ENCODE results near the gene CFAP299.

The CFAP299 gene

GRCh38 chr4:80471756-80472155 lies 136.2 kb downstream of the CFAP299 start:
- Histone ChIP-seq H3K9me3 (ENCODE audit: severe bottlenecking) (no peaks in the 10 kb centered on the region), H3K4me3 (ENCODE audit: severe bottlenecking) (peak overlapping the region; percentile 5), H3K36me3 (ENCODE audit: low read depth) (no peaks in the 10 kb centered on the region), H3K4me1 (ENCODE audit: insufficient read depth, poor library complexity, severe bottlenecking) (no peaks in the 10 kb centered on the region), H3K27me3 (ENCODE audit: insufficient read depth, poor library complexity, severe bottlenecking) (no peaks in the 10 kb centered on the region), H3K27ac (ENCODE audit: poor library complexity, severe bottlenecking) (no peak overlapping the region)
- DNase-seq (ENCODE audit: low spot score) (no peak), ATAC-seq (ENCODE audit: low read depth) (peak; percentile 98)
- no peak for TF ChIP-seq CTCF (IDR thresholded peaks at IDR 0.05; ENCODE audit: poor library complexity, severe bottlenecking)

DNA sequence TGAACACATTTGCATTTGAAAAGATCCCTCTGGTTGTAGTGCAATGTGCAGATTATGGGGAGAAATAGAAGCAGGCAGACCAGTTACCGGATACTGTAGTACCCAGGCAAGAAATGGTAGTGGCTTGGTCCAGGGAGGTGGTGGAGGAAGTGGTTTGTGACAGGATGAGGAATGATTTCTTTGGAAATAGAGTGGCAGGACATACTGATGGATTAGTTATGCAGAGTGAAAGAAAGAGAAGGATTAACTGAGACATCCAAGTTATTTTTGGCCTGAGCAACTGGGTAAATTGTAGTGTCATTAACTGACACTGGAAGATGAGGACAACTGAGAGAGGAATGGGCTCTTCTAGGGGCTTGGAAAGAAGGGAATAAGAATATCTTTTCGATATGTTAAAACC lies 139.7 kb downstream of the CFAP299 start:
- Histone ChIP-seq H3K9me3 (ENCODE audit: severe bottlenecking) (no peaks in the 10 kb centered on the region), H3K27me3 (ENCODE audit: insufficient read depth, poor library complexity, severe bottlenecking) (no peaks in the 10 kb centered on the region), H3K4me1 (ENCODE audit: insufficient read depth, poor library complexity, severe bottlenecking) (no peaks in the 10 kb centered on the region), H3K4me3 (ENCODE audit: severe bottlenecking) (no peak overlapping the region), H3K27ac (ENCODE audit: poor library complexity, severe bottlenecking) (no peak overlapping the region), H3K36me3 (ENCODE audit: low read depth) (no peaks in the 10 kb centered on the region)
- ATAC-seq (ENCODE audit: low read depth) (no peak), DNase-seq (ENCODE audit: low spot score) (no peak)
- TF ChIP-seq CTCF (IDR thresholded peaks at IDR 0.05; ENCODE audit: poor library complexity, severe bottlenecking): no peak

DNA sequence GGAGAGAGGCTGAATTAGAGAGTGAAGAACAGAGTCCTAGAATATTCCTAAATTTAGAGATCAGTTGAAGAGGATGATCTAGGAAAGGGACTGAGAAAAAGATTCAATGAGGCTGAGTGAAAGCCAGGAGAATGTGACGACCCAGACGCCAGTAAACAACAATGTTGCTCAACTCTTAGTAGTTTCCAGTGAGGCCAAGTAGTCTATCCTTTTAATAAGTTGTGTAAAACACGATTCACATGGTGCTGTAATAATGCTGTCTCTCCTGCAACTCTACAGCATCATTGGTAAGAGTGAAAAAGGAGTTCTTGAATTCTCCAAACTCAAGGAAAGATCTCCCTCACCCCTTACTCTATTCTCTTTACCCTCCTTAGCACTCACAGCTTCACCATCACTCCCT lies 140.3 kb downstream of the CFAP299 start:
- H3K27ac ChIP-seq (ENCODE audit: poor library complexity, severe bottlenecking): no peak overlapping the region
- no peak overlapping the region for H3K4me3 ChIP-seq (ENCODE audit: severe bottlenecking)
- TF ChIP-seq CTCF (IDR thresholded peaks at IDR 0.05; ENCODE audit: poor library complexity, severe bottlenecking): no peak
- DNase-seq (ENCODE audit: low spot score) (no peak), ATAC-seq (ENCODE audit: low read depth) (no peak)
- H3K9me3 ChIP-seq (ENCODE audit: severe bottlenecking): no peaks in the 10 kb centered on the region
- H3K36me3 ChIP-seq (ENCODE audit: low read depth): no peaks in the 10 kb centered on the region
- H3K27me3 ChIP-seq (ENCODE audit: insufficient read depth, poor library complexity, severe bottlenecking): no peaks in the 10 kb centered on the region
- H3K4me1 ChIP-seq (ENCODE audit: insufficient read depth, poor library complexity, severe bottlenecking): no peaks in the 10 kb centered on the region

DNA sequence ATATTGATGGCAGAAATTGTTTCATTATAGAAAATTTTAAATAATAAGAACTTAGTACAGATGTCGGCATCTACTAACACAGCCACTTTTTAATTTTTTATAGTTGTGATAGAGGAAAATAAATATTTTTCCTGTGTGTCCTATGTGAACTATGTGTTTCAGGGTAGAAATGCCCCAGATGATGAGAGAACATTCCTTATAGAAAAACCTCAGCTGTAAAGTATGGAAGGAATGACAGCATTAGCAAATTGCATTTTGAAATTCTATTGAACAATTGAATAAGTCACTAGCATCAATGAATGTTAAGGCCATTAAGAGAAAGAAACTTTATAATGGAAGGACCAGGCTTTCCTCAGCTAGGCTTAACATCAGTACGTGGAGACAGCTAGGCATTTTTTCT lies 149.2 kb downstream of the CFAP299 start:
- no peaks in the 10 kb centered on the region for H3K36me3 ChIP-seq (ENCODE audit: low read depth)
- TF ChIP-seq CTCF (IDR thresholded peaks at IDR 0.05; ENCODE audit: poor library complexity, severe bottlenecking): no peak
- no peak for ATAC-seq (ENCODE audit: low read depth)

GRCh38 chr4:80486603-80487002 lies 151.1 kb downstream of the CFAP299 start:
- H3K4me3 ChIP-seq (ENCODE audit: severe bottlenecking): no peak overlapping the region
- DNase-seq (ENCODE audit: low spot score) (no peak), ATAC-seq (ENCODE audit: low read depth) (no peak)
- H3K27ac ChIP-seq (ENCODE audit: poor library complexity, severe bottlenecking): no peak overlapping the region
- no peaks in the 10 kb centered on the region for H3K4me1 ChIP-seq (ENCODE audit: insufficient read depth, poor library complexity, severe bottlenecking)
- H3K27me3 ChIP-seq (ENCODE audit: insufficient read depth, poor library complexity, severe bottlenecking): no peaks in the 10 kb centered on the region
- no peaks in the 10 kb centered on the region for H3K36me3 ChIP-seq (ENCODE audit: low read depth)
- no peak for TF ChIP-seq CTCF (IDR thresholded peaks at IDR 0.05; ENCODE audit: poor library complexity, severe bottlenecking)
- no peaks in the 10 kb centered on the region for H3K9me3 ChIP-seq (ENCODE audit: severe bottlenecking)

More for the DNA sequence above, 149.2 kb downstream of the CFAP299 start:
- H3K27ac ChIP-seq (ENCODE audit: poor library complexity, severe bottlenecking): no peak overlapping the region
- no peak overlapping the region for H3K4me3 ChIP-seq (ENCODE audit: severe bottlenecking)
- no peaks in the 10 kb centered on the region for H3K4me1 ChIP-seq (ENCODE audit: insufficient read depth, poor library complexity, severe bottlenecking)
- no peak for DNase-seq (ENCODE audit: low spot score)
- no peaks in the 10 kb centered on the region for H3K9me3 ChIP-seq (ENCODE audit: severe bottlenecking)
- no peaks in the 10 kb centered on the region for H3K27me3 ChIP-seq (ENCODE audit: insufficient read depth, poor library complexity, severe bottlenecking)

Data from RWPE2 (cell line).